ENCODE data around the gene SLC25A33. TPM values are rescaled to one million over a fixed set of nuclear protein-coding genes. Genes with fewer than 3 reads are reported as not detected.
A peak's percentile ranks its signal among the peaks of the same experiment; 100 is the strongest.

Gene SLC25A33
- total RNA-seq, 1 donor from 2014 or later = 1.6 TPM

DNA sequence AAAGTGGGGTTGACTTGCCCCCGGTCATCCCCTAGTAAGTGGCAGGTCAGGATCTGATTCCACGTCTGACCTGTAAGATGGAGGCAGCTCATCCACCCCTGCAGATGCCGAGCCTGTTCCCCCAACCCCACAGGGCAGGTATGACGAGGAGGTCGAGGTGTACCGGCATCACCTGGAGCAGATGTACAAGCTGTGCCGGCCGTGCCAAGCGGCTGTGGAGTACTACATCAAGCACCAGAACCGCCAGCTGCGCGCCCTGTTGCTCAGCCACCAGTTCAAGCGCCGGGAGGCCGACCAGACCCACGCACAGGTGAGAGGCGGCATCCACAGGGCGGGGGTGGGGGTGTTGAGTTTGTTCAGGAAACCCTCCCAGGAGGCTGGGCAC lies 59.0 kb downstream of the SLC25A33 start:
- no peaks in the 10 kb centered on the region for H3K27me3 ChIP-seq (ENCODE audit: control insufficient read depth in 3 of 3, insufficient read depth in 3 of 3, low read length in 3 of 3)
- H3K27ac ChIP-seq (ENCODE audit: low read depth, low read length) = no peak overlapping the region
- peaks cover 43 to 48% (median 43%) of the 10 kb centered on the region in 3 donors for H3K36me3 ChIP-seq (ENCODE audit: control insufficient read depth in 3 of 3, insufficient read depth in 3 of 3, low read length in 3 of 3)
- no peaks in the 10 kb centered on the region for H3K9me3 ChIP-seq (ENCODE audit: control insufficient read depth in 3 of 3, low read length in 3 of 3)
- H3K4me3 ChIP-seq (ENCODE audit: low read length in 3 of 3) = no peak overlapping the region
- H3K4me1 ChIP-seq (ENCODE audit: control insufficient read depth in 3 of 3, insufficient read depth in 3 of 3, low read length in 3 of 3) = peaks cover 29 to 35% (median 34%) of the 10 kb centered on the region in 3 donors
- no peak overlapping the region for H3K9ac ChIP-seq (ENCODE audit: low read depth in 1 of 3, low read length in 3 of 3)

DNA sequence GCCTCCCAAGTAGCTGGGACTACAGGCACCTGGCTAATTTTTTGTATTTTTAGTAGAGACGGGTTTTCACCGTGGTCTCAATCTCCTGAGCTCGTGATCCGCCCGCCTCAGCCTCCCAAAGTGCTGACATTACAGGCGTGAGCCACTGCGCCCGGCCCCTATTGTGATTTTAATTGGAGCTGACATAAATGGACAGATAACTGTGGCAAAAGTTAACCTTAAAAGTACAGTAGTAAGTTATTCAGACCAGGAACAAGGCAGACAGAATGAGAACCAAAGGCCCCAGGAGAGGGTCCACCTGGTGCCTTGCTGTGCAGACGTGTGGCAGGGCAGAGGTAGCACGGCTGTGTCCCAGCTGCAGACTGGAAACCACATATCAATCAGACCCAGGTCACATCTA lies 60.5 kb downstream of the SLC25A33 start:
- Histone ChIP-seq H3K4me3 (ENCODE audit: low read length in 3 of 3) (no peak overlapping the region), H3K36me3 (ENCODE audit: control insufficient read depth in 3 of 3, insufficient read depth in 3 of 3, low read length in 3 of 3) (peaks cover 54 to 61% (median 55%) of the 10 kb centered on the region in 3 donors), H3K4me1 (ENCODE audit: control insufficient read depth in 3 of 3, insufficient read depth in 3 of 3, low read length in 3 of 3) (peaks cover 17 to 21% (median 19%) of the 10 kb centered on the region in 3 donors), H3K9ac (ENCODE audit: low read depth in 1 of 3, low read length in 3 of 3) (peak overlapping the region in 1 of 3 donors; percentile 3), H3K9me3 (ENCODE audit: control insufficient read depth in 3 of 3, low read length in 3 of 3) (no peaks in the 10 kb centered on the region), H3K27me3 (ENCODE audit: control insufficient read depth in 3 of 3, insufficient read depth in 3 of 3, low read length in 3 of 3) (no peaks in the 10 kb centered on the region), H3K27ac (ENCODE audit: low read depth, low read length) (no peak overlapping the region)

DNA sequence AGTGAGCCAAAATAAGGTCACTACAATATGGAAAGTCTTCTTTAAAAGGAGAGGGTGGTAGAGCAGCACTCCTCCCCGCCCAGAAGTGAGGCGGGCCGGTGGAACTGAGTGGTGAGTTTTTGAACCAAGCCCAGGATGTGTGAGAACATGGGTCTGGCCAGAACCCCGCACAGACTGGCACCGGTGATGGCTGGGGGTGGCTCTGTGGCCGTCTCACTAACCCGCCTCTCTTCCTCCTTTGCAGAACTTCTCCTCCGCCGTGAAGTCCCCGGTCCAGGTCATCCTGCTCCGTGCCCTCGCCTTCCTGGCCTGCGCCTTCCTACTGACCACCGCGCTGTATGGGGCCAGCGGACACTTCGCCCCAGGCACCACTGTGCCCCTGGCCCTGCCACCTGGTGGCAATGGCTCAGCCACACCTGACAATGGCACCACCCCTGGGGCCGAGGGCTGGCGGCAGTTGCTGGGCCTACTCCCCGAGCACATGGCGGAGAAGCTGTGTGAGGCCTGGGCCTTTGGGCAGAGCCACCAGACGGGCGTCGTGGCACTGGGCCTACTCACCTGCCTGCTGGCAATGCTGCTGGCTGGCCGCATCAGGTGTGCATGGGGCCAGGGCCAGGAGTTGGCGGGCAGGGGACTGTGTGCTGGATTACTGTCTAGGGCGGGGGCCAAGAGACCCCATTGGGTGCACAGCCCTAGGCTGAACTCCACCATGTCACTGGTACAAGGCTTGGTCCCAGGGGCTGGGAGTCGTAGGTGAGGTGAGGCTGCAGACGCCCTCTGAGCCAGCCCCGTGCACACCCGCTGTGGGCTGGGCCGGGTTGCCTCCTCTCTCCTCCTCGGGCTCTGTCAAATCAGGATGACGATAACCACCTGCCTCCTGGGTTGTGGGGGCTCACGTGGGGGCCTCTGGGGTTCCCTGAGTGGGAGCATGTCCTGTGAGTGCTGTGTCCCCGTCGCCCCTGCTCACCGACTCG lies 61.9 kb downstream of the SLC25A33 start:
- Histone ChIP-seq H3K4me3 (ENCODE audit: low read length in 3 of 3) (no peak overlapping the region), H3K9ac (ENCODE audit: low read depth in 1 of 3, low read length in 3 of 3) (no peak overlapping the region), H3K36me3 (ENCODE audit: control insufficient read depth in 3 of 3, insufficient read depth in 3 of 3, low read length in 3 of 3) (peaks cover 57 to 61% (median 58%) of the 10 kb centered on the region in 3 donors), H3K27ac (ENCODE audit: low read depth, low read length) (no peak overlapping the region), H3K9me3 (ENCODE audit: control insufficient read depth in 3 of 3, low read length in 3 of 3) (no peaks in the 10 kb centered on the region), H3K27me3 (ENCODE audit: control insufficient read depth in 3 of 3, insufficient read depth in 3 of 3, low read length in 3 of 3) (no peaks in the 10 kb centered on the region), H3K4me1 (ENCODE audit: control insufficient read depth in 3 of 3, insufficient read depth in 3 of 3, low read length in 3 of 3) (peaks cover 7 to 8% (median 7%) of the 10 kb centered on the region in 3 donors)

DNA sequence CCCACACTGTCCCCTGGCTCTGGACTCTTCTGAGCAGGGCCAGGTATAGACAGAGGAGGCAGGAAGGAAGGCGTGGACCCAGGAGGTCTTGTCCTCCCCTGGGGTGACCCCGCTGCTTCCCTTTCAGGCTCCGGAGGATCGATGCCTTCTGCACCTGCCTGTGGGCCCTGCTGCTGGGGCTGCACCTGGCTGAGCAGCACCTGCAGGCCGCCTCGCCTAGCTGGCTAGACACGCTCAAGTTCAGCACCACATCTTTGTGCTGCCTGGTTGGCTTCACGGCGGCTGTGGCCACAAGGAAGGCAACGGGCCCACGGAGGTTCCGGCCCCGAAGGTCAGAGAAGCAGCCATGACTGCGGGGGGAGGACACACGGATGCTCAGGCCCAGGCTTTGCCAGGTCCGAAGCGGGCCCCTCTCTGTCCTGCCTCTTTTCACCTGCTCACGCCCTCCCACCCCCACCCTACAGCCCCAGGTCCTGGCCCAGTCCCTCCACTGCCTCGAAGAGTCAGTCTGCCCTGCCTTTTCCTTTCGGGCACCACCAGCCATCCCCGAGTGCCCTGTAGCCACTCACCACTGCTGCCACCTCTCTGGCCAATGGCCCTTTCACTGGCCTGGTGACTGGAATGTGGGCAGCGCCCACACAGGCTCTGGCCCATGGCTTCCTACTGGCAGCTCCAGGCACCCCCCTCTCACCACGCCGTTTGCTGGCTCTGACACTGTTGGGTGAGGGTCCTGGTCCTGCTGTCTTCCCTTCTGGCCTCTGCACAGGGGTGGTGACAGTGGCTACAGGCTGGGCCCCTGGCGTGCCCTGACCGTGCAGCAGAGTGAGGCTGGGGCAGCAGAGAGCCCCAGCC lies 62.9 kb downstream of the SLC25A33 start:
- H3K4me1 ChIP-seq (ENCODE audit: control insufficient read depth in 3 of 3, insufficient read depth in 3 of 3, low read length in 3 of 3) = peaks cover 0 to 4% (median 0%) of the 10 kb centered on the region in 3 donors
- H3K4me3 ChIP-seq (ENCODE audit: low read length in 3 of 3) = no peak overlapping the region
- H3K27ac ChIP-seq (ENCODE audit: low read depth, low read length) = no peak overlapping the region
- no peak overlapping the region for H3K9ac ChIP-seq (ENCODE audit: low read depth in 1 of 3, low read length in 3 of 3)
- H3K27me3 ChIP-seq (ENCODE audit: control insufficient read depth in 3 of 3, insufficient read depth in 3 of 3, low read length in 3 of 3) = no peaks in the 10 kb centered on the region
- peaks cover 52 to 56% (median 53%) of the 10 kb centered on the region in 3 donors for H3K36me3 ChIP-seq (ENCODE audit: control insufficient read depth in 3 of 3, insufficient read depth in 3 of 3, low read length in 3 of 3)
- H3K9me3 ChIP-seq (ENCODE audit: control insufficient read depth in 3 of 3, low read length in 3 of 3) = no peaks in the 10 kb centered on the region

DNA sequence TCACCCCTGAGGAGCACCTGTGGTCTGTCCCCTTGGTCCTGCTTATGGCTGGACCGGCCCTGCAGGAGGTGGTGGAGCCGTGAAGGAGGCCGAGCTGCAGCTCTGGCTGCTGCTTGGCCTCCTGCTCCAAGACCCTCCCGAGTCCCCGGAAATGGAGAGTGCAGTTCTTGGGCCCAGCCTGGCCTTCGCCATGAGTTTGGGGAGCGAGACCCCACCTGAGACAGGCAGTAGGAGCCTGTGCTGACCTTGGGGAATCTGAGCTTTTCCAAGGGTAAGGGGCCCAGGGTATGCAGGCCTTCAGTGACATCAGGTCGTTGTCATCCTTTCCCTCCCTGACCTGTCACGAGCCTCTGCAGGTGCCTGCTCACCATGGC lies 63.5 kb downstream of the SLC25A33 start:
- Histone ChIP-seq H3K27ac (ENCODE audit: low read depth, low read length) (no peak overlapping the region), H3K4me1 (ENCODE audit: control insufficient read depth in 3 of 3, insufficient read depth in 3 of 3, low read length in 3 of 3) (peaks cover 0 to 4% (median 0%) of the 10 kb centered on the region in 3 donors), H3K9me3 (ENCODE audit: control insufficient read depth in 3 of 3, low read length in 3 of 3) (no peaks in the 10 kb centered on the region), H3K36me3 (ENCODE audit: control insufficient read depth in 3 of 3, insufficient read depth in 3 of 3, low read length in 3 of 3) (peaks cover 47 to 54% (median 48%) of the 10 kb centered on the region in 3 donors), H3K9ac (ENCODE audit: low read depth in 1 of 3, low read length in 3 of 3) (no peak overlapping the region), H3K4me3 (ENCODE audit: low read length in 3 of 3) (no peak overlapping the region), H3K27me3 (ENCODE audit: control insufficient read depth in 3 of 3, insufficient read depth in 3 of 3, low read length in 3 of 3) (no peaks in the 10 kb centered on the region)

- H3K4me1 ChIP-seq (ENCODE audit: control insufficient read depth in 3 of 3, insufficient read depth in 3 of 3, low read length in 3 of 3) = peaks cover 0 to 4% (median 0%) of the 10 kb centered on the region in 3 donors
- peaks cover 43 to 55% (median 44%) of the 10 kb centered on the region in 3 donors for H3K36me3 ChIP-seq (ENCODE audit: control insufficient read depth in 3 of 3, insufficient read depth in 3 of 3, low read length in 3 of 3)
- H3K4me3 ChIP-seq (ENCODE audit: low read length in 3 of 3) = no peak overlapping the region
- no peak overlapping the region for H3K27ac ChIP-seq (ENCODE audit: low read depth, low read length)
- no peaks in the 10 kb centered on the region for H3K9me3 ChIP-seq (ENCODE audit: control insufficient read depth in 3 of 3, low read length in 3 of 3)
- no peaks in the 10 kb centered on the region for H3K27me3 ChIP-seq (ENCODE audit: control insufficient read depth in 3 of 3, insufficient read depth in 3 of 3, low read length in 3 of 3)
- no peak overlapping the region for H3K9ac ChIP-seq (ENCODE audit: low read depth in 1 of 3, low read length in 3 of 3)
Observed at GRCh38 chr1:9603307-9603706, 64.0 kb downstream of the SLC25A33 start.

GRCh38 chr1:9603766-9604753 lies 64.8 kb downstream of the SLC25A33 start:
- H3K27ac ChIP-seq (ENCODE audit: low read depth, low read length) = no peak overlapping the region

DNA sequence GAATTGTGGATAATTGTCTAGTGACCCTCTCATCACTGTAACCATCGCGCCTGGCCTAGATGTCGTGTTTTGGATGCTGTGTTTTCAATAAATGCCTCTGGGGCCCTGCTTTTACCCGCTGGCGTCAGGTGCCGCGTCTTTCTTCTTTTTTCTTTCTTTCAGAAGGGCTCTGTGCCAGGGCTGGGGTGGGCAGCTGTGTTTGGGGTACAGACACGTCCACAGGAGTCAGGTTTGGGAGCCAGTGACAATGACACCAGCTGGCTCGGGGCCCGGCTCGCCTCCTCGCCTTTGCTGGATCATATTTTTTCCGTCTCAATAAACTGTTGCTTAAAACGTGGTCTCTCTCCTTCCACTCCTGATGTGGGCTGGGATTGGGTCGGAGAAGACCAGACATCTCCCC lies 65.6 kb downstream of the SLC25A33 start:
- Histone ChIP-seq H3K4me3 (ENCODE audit: low read length in 3 of 3) (no peak overlapping the region), H3K9ac (ENCODE audit: low read depth in 1 of 3, low read length in 3 of 3) (no peak overlapping the region), H3K9me3 (ENCODE audit: control insufficient read depth in 3 of 3, low read length in 3 of 3) (no peaks in the 10 kb centered on the region), H3K4me1 (ENCODE audit: control insufficient read depth in 3 of 3, insufficient read depth in 3 of 3, low read length in 3 of 3) (peaks cover 0 to 4% (median 3%) of the 10 kb centered on the region in 3 donors), H3K27ac (ENCODE audit: low read depth, low read length) (no peak overlapping the region), H3K27me3 (ENCODE audit: control insufficient read depth in 3 of 3, insufficient read depth in 3 of 3, low read length in 3 of 3) (no peaks in the 10 kb centered on the region), H3K36me3 (ENCODE audit: control insufficient read depth in 3 of 3, insufficient read depth in 3 of 3, low read length in 3 of 3) (peaks cover 55 to 62% (median 55%) of the 10 kb centered on the region in 3 donors)

More at GRCh38 chr1:9603766-9604753, 64.8 kb downstream of the SLC25A33 start:
- Histone ChIP-seq H3K9ac (ENCODE audit: low read depth in 1 of 3, low read length in 3 of 3) (peak overlapping the region in 1 of 3 donors; percentile 25), H3K4me3 (ENCODE audit: low read length in 3 of 3) (no peak overlapping the region), H3K4me1 (ENCODE audit: control insufficient read depth in 3 of 3, insufficient read depth in 3 of 3, low read length in 3 of 3) (peaks cover 0 to 4% (median 0%) of the 10 kb centered on the region in 3 donors), H3K27me3 (ENCODE audit: control insufficient read depth in 3 of 3, insufficient read depth in 3 of 3, low read length in 3 of 3) (no peaks in the 10 kb centered on the region), H3K36me3 (ENCODE audit: control insufficient read depth in 3 of 3, insufficient read depth in 3 of 3, low read length in 3 of 3) (peaks cover 49 to 58% (median 49%) of the 10 kb centered on the region in 3 donors), H3K9me3 (ENCODE audit: control insufficient read depth in 3 of 3, low read length in 3 of 3) (no peaks in the 10 kb centered on the region)

GRCh38 chr1:9605946-9606455 lies 66.7 kb downstream of the SLC25A33 start:
- Histone ChIP-seq H3K27me3 (ENCODE audit: control insufficient read depth in 3 of 3, insufficient read depth in 3 of 3, low read length in 3 of 3) (no peaks in the 10 kb centered on the region), H3K9me3 (ENCODE audit: control insufficient read depth in 3 of 3, low read length in 3 of 3) (no peaks in the 10 kb centered on the region), H3K4me3 (ENCODE audit: low read length in 3 of 3) (no peak overlapping the region), H3K9ac (ENCODE audit: low read depth in 1 of 3, low read length in 3 of 3) (no peak overlapping the region), H3K27ac (ENCODE audit: low read depth, low read length) (no peak overlapping the region), H3K36me3 (ENCODE audit: control insufficient read depth in 3 of 3, insufficient read depth in 3 of 3, low read length in 3 of 3) (peaks cover 53 to 59% (median 58%) of the 10 kb centered on the region in 3 donors), H3K4me1 (ENCODE audit: control insufficient read depth in 3 of 3, insufficient read depth in 3 of 3, low read length in 3 of 3) (peaks cover 0 to 4% (median 3%) of the 10 kb centered on the region in 3 donors)
